HTERT RPE-1 (cell line): ENCODE measurements around the gene ELL2.
"Not testable (repeated sequence)": the region's sequence is repeated elsewhere in the genome, so short reads cannot be mapped to it uniquely, and the experiment has no call there.

Experiments used
- in situ Hi-C: fragments of 300-500 bp; cut with MboI; formaldehyde crosslinking; loops from 4 replicates; pipeline ENCODE4 v1.14.3; 2020; ENCODE audit warnings: low sequenced_read_pairs

Gene ELL2

GRCh38 chr5:95862671-95863382, 98.8 kb downstream of the ELL2 start:
- in situ Hi-C loops, result no loop called here

DNA sequence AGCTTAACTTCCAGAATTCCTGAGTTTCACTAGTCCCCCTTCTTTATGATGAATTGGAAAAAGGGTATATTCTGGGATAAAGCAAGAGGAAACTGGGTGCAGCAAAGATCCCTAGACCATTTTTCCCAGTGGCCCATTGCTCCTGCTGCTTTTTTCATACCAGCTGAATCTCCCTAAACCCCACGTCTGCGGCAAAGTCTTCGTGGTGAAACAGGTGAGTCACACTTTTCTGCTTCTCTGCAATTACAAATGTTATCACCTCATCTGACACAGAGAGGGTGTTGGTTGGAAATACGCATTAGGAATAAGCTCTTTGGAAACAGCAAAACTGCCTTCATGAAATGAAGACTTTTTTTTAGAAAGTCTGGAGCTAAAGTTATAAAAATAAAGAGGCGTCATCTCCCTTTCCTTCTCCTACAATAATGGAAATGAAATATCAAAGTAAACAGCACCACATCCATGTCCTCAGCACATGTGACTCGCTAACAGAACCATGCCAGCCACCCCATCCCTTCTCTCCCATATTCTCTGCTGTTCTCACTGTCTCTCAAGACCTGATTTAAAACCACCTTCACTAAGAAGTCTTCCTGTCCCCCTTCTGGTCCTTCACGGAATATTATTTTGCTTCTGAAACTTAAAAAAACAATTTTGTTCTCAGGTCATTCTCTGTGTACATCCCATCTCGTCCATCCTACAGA, 99.6 kb downstream of the ELL2 start:
- in situ Hi-C loops, result no loop called here

GRCh38 chr5:95861221-95861863, 100.3 kb downstream of the ELL2 start:
- in situ Hi-C loops, result no loop called here

DNA sequence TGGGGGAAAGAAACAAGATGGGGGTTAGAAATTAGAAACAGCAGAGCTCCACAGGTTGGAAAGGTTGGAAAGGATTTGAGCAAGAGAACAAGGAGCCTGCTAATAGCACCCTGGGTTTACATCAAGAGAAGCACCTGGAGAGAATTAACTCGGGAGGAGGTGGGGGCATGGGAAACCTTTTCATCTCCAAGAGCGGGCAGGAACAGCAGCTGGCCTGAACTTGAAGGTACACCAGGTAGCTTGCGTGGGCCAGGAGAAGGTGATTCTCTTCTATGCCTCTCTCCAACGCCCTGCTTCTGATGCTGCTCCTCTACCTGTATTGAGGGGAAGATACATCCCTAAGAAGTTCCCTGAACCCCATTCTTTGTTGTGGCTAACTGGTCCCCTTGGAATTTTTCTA, 102.0 kb downstream of the ELL2 start:
- in situ Hi-C loops, result no loop called here

DNA sequence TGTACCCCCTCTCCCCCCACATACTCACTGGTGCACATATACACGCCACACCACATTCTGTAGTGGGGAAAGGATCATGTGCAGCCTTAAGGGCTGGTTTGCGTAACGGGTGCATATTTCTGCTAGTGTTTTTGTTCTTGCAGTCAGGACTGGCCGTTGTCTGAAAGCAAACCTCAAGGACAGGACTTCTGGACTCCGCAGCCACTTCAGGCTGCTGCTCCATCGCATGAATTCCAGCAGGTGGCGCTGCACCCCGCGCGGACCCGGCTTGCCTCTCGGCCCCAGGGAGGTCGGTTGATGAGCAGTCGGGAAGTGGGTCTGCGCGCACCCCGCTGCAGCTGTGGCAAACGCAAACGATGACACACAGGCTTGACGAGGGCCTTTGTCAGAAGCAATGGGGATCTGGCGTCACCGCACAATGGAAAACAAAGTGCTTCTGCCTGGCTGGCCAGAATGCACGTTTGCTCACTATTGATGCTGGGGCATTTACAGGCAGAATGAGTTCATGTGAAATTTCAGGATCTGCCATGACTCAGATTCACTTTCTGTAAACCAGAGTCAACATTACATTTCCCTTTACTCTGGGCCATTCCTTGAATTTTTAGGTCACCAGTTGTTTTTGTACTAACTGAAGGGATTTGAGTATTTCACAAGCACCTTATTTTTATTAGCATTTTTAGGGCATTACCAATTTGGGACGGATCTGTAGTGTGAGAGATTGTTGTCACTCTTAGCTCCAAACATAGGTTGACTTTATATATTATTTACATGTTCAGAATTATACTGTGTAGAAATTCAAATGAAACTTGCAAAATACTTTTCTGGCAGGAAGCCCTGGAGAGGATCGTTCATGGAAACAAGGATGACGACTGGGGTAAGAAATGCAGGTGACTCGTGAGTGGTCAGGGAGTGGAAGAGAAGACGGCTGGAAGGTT, 102.7 kb downstream of the ELL2 start:
- in situ Hi-C loops, result no loop called here

- in situ Hi-C loops, result no loop called here
Measured at GRCh38 chr5:95858023-95858461, 103.6 kb downstream of the ELL2 start.

DNA sequence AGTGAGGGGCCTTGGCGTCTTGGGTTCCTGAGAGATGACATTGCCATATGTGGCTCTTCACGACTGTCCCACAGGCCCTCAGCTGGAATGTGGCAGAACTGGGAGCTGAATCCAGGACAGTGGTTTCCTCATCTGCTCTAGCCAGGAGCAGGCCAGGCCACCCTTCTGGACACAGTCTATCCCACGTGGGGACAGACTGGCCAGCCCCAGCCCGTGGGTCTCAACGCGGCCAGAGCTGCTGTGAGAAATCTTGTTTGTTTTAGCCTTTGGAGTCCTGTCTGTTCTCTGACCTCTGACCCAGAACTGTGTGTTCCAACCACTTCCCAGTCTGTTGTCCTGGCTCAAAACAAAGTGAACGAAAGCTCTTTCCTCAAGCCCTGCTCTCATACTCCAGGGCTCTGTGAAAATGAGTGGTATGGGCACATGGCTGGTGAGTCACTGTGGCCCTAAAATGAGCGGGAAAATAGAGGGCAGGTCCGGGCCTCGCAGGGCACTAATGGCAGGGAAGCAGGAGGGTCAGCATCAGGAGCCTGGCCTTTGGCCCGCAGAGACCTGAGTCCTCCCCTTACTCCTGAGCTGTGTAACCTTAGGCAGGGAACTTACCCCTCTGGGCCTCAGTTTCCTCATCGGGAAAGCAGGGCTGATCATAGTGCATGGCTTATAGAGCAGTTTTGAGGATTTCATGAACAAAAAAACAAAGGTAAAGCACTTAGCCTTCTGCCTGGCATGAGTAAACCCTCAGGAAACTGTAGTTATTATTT, 104.3 kb downstream of the ELL2 start:
- in situ Hi-C loops, result no loop called here

- in situ Hi-C loops, result no loop called here
Measured at GRCh38 chr5:95856501-95856981, 105.1 kb downstream of the ELL2 start.

DNA sequence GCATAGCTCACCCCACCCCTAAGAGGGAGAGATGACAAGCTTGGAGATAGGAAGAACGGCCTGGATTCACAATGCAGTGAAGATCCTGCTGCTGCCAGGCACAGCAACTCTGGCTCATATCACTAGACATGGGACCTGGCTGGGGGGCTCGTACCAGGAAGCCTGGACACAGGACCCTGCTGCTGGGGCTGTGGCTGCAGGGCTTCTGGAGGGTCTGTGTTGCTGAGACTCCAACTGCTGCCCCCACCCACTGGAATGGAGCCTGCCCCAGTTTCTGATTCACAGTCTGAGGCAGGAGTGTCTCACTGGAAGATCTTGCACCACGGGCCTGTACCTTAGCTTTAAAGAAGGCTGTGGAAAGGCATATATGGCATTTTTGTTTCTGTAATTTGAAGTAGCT, 108.2 kb downstream of the ELL2 start:
- in situ Hi-C loops, result no loop called here

DNA sequence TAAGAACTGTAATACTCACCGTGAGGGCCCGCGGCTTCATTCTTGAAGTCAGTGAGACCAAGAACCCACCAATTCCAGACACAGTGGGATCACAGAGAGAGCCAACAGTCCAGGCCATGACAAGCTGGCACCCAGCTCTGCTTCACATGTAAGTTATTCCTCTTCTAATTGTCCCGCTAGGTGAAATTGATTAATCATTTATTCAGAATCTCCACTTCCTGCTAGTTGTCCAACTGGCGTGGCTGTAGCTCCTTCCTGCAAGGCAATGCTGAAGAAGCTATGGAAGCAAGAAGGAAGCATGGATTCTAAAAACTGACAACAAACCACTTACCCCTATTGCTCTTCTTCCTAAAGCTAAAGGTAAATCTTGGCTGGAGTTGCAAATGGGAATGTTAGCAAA, 109.1 kb downstream of the ELL2 start:
- in situ Hi-C loops, result no loop called here

- in situ Hi-C loops, result not testable (repeated sequence)
Measured at GRCh38 chr5:95851141-95851540, 110.5 kb downstream of the ELL2 start.

- in situ Hi-C loops, result no loop called here
Measured at GRCh38 chr5:95850391-95850894, 111.2 kb downstream of the ELL2 start.

DNA sequence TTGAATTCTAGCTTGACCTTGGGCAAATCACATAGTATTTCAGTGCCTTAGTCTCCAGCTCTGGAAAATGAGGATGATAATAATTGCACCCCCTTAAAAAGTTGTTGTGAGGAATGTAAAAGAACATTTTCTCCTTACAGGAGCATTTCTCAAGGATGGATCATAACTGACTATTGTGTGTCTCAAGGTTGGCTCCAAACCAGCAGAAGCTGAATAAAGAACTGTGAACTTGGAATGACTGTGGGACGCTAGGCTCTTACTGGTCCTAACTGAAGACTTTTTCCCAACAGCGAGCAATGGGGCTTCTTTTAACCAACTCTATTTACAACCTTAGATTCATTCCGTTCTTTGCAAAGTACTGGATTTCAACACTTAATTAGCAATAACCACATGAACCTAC, 113.0 kb downstream of the ELL2 start:
- in situ Hi-C loops, result no loop called here

- in situ Hi-C loops, result no loop called here
Measured at GRCh38 chr5:95847261-95847592, 114.4 kb downstream of the ELL2 start.

GRCh38 chr5:95846554-95847260, 114.9 kb downstream of the ELL2 start:
- in situ Hi-C loops, result no loop called here

DNA sequence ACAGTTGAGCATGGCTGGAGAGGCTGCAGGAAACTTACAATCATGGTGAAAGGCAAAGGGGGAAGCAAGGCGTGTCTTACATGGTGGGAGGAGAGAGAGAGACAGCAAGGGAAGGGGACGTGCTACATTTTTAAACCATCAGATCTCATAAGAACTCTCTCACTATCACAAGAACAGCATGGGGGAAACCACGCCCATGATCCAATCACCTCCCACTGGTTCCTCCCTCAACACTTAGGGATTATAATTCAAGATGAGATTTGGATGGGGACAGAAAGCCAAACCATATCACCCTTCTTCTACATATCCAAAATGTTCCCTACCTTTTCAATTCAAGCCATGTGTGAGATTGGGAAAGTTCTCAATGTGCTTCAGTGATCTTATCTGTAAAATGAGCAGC, 116.3 kb downstream of the ELL2 start:
- in situ Hi-C loops, result no loop called here

DNA sequence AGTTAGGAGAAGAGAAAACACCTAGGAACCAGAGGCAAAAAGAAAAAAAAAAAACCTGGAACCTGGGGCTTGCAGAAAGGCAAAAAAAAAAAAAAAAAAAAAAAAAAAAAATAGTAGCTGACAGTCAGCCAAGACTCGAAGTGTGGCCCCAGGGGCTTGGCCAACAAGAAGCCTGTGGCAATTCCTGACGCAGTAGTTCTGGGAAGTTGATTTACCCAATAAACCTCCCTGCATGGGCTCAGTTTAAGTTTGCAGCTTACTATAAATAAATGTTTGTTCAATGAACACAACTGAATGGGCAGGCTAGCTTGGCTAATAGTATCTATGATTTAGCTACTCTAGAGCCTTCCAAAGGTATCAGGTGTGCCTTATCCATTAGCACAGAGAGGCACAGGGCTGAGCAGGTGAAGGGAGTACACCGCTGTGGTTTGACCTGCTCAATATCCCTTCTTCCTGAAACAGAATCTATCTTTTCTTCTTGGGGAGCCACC, 117.9 kb downstream of the ELL2 start:
- in situ Hi-C loops, result no loop called here

GRCh38 chr5:95842854-95843544, 118.7 kb downstream of the ELL2 start:
- in situ Hi-C loops, result no loop called here
